ENCODE data around the gene TRIM17.

DNA sequence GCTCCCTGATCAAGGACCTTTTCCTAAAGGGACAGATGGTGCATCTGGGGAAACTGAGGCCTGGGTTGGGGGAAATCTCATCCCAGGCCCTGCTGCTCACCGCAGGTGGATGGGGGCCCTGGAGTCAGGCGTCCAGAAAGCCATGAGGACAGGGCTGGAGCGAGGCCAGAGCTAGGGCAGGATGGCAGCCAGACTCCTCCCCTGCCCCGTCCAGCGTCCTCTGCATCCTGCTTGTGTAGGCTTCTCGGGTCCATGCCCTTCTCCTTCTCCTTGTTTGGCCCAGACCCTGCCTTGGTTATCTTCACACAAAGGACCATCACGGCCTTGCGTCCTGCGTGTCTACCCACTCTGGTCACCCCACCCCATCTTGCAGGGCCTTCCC is 53.0 kb downstream of the TRIM17 start:
- TF ChIP-seq CTCF (IDR thresholded peaks at IDR 0.05) (no peak), POLR2A (IDR thresholded peaks at IDR 0.05) (no peak), POLR2AphosphoS5 (IDR thresholded peaks at IDR 0.05) (no peak)
